Activated CD8-positive, alpha-beta memory T cell treated with anti-CD3 and anti-CD28 coated beads, Interleukin-2, amount 50 U/mL, for 24 hours (primary cell): ENCODE measurements around the gene TEKT5.
"Not testable (repeated sequence)": the region's sequence is repeated elsewhere in the genome, so short reads cannot be mapped to it uniquely, and the experiment has no call there.

Source experiments
- DNase-seq: peaks from one replicate; pipeline ENCODE4 v3.0.0-alpha.2; 2020; ENCODE audit errors: extremely low read depth

TEKT5 gene

DNA sequence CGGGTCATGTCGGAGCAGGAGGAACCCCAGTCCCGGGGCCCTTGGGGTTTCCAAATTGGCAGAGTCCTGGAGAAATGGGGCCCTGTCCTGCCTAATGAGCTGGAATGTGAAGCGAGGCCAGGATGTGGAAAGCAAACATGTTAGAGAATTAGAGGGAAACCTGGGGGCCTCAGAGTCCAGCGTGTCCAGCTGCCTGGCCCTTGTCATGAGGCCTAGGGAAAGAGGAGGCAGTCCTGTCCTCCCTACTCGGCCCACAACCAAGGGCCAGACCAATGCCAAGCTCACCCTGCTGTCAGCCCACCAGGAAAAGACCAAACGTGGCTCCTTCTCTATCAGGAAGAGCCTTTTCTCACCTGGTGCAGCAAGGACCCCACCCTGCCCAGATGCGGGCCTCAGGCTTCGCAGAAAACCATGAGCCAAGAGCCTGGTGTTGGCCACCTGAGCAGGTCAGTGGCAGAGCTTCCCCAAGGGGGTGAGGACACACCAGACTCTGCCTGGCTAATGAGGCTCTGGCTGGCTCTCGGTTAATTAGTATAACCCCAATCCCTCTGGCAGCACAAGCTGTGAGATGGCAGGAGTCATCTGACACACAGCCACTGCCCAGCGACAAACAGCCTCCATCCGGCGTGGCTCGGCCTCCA lies 10.1 kb downstream of the TEKT5 start:
- no peak for DNase-seq

DNA sequence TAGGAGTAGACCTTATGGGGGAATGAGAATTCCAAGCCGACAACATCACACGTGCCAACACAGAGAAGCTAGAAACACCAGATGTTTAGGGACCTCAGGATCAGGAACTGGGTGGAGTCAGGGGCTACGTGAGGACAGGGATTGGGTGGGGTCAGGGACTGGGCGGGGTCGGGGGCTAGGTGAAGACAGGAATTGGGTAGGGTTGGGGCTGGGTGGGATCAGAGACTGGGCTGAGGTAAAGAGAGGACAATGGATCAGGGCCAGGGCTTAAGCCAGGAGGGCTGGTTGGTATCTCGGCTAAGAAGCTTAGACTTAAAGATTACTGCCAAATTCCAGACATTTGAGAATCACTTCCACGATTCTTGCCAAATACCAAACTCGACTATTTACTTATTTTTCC lies 11.6 kb downstream of the TEKT5 start:
- no peak for DNase-seq

DNA sequence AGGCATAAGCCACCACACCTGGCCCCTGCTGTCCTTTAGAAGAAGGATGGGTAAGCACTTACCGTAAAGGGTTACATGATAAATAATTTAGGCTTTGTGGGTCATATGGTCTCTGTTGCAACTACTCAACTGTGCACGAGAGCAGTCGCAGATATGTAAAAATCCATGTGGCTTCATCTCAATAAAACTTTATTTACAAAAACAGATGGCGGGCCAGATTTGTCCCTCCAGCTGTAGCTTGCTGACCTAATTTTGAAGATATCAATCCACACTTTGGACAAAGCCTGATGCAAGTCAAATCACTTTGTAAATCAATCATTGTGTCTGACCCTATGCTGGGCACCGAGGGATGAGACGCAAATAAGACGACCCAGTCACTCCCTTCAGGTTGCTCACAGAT lies 12.1 kb downstream of the TEKT5 start:
- DNase-seq: no peak

DNA sequence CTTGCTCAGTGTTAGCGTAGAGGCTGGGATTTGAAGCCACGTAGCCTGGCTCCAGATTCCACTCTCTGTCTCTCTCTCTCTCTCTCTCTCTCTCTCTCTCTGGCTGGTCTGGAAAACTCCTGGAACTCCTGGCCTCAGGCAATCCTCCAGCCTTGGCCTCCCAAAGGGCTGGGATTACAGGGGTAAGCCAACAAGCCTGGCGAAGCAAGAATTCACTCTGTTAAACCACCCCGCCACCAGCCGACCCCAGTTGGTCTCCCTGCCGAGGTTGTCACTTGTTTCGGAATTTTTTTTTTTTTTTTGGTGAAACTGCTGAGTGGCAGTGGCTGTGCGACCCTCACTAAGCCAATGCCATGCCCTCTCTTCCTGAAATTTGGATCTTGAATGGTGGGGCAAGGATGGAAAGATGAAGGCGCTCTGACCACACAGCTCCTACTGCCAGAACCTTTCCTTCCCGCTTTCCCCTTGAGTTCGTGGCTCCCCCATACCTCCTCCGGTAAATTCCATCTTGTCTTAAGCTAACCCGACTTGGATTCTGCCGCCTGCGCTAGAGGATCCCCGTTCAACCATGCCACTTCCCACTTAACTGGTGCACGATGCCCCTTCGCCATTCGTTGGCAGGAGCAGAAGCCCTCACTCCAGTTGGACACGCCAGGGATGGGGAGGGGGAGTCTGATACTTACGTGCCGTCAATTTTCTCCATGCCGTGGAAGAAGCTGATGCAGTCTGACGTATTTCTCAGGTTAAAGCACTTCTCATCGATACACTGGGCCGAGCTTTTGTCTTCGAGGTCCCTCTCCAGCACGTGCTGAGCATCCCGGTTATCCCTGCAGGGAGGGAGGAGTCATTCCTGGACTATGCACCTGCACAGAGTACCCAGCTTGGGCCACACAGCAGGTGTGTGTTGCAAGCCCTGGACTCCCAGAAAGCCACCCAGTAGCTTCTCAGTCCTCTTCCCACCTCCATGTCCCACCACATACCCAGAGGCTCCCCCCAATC lies 13.1 kb downstream of the TEKT5 start:
- DNase-seq: no peak

DNA sequence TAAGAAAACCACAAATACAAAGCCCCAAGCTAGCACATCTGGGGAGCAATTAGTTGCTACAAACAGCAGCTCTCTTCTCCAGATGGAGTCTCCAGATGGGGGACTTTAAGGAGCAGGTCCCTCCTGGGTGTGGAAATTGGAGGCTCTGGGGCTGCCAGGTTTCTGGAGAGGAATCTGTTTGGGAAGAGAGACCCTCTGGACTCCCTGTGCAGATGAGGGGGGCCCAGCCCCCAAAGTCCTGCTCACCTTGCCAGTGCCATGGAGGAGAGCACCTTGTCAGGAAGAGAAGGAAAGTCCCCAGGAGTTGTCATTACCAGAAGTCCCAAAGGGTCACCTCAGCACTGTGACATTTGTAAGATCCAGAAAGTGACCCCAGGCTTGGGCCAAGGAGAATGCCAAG lies 14.8 kb downstream of the TEKT5 start:
- DNase-seq: no peak

DNA sequence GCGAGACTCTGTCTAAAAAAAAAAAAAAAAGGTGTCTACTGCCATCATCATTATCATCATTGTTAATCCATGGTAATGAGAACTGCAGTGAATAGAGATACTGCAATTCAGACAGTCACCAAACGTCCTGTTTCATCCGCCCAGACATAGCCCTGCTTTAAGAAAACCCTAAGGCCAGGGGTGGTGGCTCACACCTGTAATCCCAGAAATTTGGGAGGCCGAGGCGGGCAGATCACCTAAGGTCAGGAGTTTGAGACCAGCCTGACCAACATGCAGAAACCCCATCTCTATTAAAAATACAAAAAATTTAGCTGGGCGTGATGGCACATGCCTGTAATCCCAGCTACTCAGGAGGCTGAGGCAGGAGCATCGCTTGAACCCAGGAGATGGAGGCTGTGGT lies 15.3 kb downstream of the TEKT5 start:
- not testable (repeated sequence) for DNase-seq

DNA sequence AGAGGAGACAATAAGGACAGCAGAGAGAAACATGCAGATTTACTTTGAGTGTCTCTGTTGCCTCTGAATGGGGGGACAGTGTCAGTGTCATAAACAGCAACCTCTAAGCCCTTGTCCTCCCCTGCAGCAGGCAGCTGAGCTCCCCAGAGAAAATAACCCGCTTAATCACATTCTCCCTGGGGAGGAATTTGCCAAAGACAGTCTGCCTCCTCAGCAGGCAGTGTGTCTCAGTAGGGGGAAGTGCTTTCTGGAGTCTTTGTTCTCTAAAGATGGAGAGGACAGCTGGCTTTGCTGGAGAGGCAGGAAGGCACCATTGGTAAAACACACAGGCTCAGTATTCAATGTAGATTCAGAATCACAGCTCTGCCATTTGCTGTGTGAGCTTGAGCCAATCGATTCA lies 16.1 kb downstream of the TEKT5 start:
- DNase-seq: no peak

DNA sequence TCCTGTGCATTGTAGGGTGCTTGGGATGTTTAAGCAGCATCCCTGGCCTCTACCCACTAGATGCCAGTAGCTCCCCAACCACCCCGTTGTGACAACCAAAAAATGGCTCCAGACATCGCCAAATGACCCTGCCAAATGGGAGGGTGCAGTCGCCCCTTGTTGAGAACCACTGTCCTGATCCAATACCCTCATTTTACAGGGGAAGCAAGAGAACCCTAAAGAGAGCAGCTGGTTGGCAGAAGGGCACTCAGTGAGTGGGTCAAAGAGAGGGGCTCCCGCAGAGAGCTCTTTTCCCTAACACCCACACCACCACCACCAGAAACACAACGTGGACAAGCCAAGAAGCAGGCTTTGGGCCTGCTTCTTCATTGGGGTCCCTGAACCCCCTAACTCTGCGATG lies 18.4 kb downstream of the TEKT5 start:
- no peak for DNase-seq

DNA sequence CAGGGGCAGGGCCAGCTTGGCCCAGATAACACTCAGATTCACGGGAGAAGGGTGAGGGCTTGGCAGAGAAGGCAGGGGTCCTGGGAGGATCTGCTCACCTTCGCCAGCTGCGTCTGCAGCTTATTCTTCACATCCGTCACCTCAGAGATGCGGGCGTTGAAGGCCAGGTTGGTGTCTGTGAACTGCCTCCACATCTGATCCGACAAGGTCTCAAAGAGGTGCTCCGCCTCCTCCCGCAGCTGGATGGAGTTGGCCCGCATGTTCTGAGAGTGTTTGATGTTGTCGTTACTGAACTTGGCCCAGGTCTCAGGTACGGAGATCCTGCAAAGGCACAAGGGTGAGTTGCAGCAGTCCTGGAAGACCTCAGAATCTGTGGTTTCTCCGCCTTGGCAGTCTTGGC lies 18.9 kb downstream of the TEKT5 start:
- no peak for DNase-seq

DNA sequence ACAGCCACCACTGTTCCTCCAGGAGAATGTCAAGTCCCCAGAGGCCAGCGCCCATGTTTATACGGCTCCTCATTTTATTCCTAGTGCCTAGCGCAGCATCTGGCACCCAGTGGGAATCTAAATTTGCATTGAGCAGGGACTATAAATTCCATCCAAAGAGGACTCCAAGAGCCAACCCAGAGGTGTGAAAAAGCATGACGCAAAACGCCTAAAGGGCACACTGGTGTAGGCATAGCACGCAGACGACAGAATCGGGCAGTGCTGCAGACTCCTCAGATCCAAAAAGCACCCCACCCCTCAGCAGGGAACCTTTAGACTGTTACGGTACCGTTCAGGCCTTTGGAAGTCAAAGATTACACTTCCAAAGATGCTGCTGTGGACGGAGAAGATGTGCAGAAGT lies 19.5 kb downstream of the TEKT5 start:
- no peak for DNase-seq

DNA sequence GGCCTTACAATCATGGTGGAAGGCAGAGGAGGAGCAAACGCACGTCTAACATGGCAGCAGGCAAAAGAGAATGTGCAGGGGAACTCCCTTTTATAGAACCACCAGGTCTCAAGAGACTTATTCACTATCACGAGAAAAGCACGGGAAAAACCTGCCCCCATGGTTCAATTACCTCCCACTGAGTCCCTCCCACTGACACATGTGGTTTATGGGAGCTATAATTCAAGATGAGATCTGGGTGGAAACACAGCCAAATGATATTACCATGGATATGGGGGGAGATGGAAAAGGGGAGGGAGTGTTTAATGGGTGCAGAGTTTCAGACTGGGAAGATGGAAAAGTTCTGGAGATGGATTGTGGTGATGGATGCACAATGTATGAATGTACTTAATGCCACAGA lies 23.0 kb downstream of the TEKT5 start:
- no peak for DNase-seq

DNA sequence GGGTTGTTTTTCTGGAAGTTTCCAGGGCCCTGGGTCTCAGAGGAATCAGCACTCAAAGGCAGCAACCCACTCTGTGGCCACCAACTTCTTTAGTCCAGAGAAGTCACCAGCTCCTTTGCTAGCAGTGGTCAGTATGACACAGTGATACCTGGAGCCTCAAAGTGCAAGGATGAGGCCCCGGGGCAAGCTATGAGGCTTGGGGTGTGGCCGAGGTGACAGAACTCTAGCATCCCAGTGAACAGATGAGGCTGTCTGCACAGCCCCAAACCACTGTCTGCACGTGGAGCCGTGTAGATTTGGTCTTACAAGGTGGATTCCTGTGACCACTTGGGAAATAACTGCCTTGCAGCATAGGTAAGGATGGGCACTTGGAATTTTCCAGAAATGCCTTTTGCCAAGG lies 24.9 kb downstream of the TEKT5 start:
- DNase-seq: no peak

DNA sequence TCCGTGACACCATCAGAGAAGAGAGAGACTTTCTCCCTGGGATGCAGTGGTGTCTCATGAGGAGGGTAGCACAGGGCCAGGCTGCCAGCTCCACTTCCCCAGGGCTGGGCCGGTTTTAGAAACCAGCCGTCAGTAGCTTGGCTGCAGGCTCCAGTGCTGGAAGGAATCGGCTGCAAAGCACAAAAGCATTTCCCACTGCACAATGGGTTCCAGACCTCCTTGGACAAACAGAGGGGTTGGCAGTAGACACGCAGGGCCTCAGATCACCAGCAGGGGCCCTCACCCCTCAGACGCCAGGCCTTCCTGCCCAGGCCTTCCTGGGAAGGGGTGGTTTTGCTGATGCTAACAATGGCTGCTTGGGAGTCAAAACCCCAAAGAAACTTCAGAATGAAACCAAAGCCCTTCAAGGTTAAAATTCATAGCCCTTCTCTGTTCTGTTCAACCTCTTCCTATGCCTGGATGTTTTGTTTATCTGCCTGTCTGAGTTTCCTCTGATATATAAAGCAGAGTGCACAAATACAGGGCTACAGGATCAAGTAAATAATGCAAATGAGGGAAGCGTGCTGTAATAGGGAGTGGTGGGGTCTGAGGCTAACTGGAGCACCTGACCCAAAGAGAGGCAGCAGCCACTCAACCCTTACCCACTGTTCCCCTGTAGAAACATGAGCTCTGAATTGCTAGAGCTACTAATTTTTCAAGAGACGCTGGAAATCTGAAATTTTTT lies 26.2 kb downstream of the TEKT5 start:
- no peak for DNase-seq

DNA sequence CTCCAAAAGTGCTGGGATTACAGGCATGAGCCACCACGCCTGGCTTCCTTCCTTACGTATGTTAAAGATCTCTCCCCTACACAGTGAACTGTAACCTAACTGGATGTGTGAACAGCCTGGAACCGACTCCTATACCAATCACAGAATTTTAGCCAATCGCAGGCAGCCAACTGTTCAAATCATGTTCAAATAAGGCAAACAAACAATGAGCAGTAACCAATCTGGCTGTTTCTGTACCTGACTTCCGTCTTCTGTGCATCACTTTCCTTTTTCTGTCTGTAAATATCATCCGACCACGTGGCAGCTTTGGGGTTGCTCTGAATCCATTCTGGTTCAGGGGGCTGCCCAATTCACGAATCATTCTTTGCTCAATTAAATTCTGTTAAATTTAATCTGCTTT lies 27.5 kb downstream of the TEKT5 start:
- no peak for DNase-seq

DNA sequence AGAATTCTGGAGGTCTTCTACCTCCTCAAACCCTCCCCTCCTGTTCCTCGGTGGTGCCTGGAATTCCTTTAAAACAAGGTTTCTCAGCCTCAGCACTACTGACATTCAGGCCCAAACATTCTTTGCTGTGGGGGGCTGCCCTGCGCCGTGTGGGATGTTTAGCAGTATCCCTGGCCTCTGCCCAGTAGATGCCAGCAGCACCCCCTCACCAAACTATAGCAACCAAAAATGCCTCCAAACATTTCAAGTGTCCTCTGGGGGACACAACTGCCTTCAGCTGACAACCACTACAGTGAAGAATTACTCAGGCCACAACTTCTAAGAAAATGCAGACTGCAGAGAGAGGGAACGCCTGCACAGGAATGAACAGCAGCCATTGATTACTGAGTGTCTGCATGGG lies 28.4 kb downstream of the TEKT5 start:
- no peak for DNase-seq

DNA sequence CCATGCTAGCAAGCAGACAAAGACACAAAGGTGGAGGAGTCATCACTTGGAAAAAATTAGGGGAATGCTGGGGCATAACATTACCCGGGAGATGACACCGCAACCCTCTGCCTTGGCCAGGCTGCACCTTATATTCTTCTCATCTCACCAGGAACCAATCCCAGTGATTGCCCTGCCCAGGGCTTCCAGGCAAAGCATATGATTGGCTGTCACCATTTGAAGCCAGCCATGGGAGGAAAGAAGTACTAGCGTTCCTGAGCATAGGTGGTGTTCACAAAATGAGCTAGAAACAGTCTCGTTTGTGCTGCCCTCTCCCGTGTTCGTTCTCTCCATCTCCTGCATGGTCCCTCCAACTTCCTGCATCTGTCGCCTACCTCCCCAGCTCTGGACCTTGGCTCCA lies 29.6 kb downstream of the TEKT5 start:
- no peak for DNase-seq

DNA sequence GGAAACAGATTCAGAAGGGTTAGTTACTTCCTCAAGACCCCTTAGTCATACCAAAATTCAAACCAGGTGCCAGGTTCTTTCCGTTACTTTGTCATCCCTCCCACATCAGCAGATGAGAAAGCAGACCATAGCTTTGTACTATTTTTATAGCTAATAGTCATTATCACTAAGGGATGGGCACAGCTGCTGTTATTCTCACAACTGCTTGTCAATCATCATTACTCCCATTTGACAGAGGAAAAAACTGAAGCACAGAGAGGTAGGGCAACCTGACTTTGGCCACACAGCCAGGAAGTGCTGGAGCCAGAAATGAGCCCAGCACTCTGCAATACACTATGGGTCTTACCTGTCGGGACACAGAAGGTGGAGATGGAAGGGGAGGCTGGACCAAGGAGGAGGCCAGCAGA lies 30.0 kb downstream of the TEKT5 start:
- DNase-seq: no peak

DNA sequence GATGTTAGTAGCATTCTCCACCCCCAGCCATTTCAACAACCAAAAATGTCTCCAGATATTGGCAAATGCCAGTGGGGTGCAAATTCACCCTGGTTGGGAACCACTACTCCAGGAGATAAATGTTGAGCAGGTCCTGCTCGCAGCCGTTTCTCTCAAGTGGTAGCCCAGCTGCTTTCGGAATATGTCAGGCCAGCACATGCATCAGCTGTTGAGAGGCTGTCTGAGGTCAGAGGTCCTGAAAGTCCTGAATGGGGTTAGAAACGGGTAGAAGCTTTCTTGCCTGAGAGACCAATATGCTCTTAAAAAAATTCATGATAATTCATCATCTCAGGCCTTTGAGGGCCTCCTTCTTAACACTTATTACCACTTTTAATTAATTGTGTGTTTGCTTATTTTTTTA lies 31.0 kb downstream of the TEKT5 start:
- DNase-seq: no peak

DNA sequence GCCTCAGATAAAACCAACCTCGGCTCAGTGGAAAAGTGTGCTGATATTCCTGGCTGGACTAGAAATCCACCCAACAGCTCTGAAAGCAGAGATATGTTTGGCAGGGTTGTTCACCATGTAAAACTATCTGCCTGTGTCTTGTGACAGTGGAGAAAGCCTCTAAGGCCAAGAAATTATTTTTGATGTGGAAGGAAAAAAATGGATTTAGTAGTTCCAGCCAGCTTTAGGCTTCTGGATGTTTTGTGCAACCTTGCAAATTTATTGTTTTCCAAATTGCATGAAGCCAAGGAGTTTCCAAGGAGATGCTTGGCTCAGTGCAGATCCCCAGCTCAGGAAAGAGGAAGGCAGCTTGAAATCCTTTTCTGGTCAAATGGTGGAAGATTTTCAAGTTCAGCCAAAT lies 31.6 kb downstream of the TEKT5 start:
- no peak for DNase-seq

DNA sequence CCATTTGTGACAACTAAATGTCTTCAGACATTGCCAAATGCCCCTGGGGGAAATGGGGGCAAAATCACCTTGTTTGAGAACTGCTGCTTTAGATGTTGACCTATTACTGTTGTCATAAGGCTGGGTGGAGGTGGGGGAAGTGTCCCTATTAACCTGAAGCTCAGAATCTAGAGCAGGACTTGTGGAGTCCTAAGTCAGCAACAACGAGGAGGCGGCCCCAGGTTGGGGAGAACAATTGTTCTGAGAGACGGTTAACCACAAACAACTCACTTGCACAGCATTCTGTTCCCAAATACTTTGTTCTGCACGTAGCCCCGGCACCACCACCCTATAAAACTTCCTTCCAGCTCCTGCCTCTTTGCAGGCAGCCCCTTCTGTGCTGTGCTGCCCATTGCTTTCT lies 32.5 kb downstream of the TEKT5 start:
- no peak for DNase-seq

DNA sequence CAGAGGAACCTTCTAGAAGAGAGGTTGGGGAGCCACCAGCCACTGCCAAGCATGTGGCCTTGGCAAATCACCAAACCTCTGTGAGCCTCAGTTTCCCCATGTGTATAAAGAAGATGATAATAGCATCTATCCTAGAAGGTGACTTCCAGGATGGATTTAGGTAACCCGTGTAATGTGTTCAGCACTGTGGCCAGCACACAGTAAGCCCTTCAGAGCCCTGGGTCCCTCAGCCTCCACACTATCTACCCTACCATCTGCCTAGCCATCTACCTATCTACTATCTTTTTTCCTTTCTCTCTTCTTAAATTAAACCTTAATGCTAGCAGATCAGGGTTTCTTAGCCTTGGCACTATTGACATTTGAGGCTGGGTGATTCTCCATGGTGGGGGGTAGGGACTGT lies 33.0 kb downstream of the TEKT5 start:
- DNase-seq: no peak

DNA sequence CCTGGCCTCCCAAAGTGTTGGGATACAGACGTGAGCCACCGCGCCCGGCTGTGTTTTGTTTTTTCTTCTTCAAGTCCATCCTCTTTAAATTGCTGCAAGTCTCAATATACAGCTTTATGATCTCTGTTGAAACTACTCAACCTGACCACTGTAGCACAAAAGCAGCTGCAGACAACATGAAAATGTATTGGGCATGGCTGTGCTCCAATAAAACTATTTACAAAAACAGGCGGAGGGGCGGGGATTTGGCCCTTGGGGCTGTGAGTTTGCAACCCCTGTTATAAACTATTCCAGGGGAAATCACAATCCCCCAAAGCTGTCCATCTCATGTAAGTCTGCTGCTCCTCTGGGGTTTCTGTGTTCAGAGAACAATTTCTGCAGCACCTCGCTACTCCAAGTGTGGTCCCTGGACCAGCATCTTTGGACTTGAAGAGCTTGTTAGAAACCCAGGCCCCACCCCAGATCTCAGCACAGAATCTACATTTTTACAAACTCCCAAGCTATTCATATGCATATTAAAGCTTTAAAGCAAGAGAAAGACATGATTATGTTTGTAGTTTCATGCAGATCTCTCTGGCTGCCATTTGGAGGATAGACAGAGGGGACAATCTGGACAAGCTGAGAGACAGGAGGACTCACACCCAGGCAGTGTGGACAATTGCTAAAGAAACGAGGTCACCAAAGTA lies 33.6 kb downstream of the TEKT5 start:
- DNase-seq: no peak
